HFF-Myc (cell line): Measurements from ENCODE around the gene CSNK2A1.

ENCODE experiments used
- DNase-seq: peaks from one replicate; pipeline ENCODE4 v3.0.0-alpha.2; 2011; ENCODE audit warnings: low read depth; ENCODE audit errors: extremely low read depth
- H3K4me3 ChIP-seq: replicated peaks from 2 replicates; pipeline ENCODE4 v1.5.1; 2011; ENCODE audit warnings: low read depth, mild to moderate bottlenecking, control low read depth, low read length
- TF ChIP-seq, protein P1 (sequence below): IDR thresholded peaks from 2 replicates; pipeline ENCODE4 v1.5.1; 2012; ENCODE audit warnings: mild to moderate bottlenecking, low read depth, low read length, control low read depth; ENCODE audit errors: missing control alignments

The CSNK2A1 gene

DNA sequence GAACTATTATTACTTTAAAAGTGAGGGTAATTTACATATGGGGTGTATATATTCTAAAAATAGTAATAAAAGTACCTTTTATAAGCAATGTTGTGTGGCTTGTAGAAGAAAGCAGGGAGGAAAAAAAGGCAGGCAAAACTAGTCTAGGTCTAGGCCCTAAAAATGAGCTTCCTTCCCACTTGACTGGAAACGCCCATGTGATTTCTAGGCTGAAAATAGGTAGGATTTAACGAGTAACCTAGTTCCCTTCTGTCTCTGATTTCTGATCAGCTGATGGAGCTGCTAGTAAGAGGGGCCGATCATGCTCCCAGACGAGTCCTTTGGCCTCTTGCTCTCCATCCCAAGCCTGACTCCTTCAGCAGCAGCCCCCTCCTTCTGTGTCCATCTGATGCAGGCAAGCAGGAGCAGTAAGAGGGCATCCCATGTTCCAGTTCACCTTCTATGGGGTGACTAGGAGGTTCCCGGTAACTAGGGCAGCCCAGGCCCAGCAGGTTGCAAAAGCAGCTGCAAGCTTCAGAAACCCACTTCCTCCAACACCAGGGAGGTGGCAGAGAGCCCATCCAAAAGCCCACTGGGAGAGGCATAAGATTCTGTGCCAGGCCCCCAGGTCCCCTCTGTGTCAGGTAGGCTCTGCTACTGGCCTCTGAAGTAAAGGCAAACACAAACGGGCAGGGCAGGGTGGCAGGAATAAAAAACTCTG lies 105.7 kb downstream of the CSNK2A1 start:
- no peak overlapping the region for H3K4me3 ChIP-seq
- TF ChIP-seq, protein P1, sequence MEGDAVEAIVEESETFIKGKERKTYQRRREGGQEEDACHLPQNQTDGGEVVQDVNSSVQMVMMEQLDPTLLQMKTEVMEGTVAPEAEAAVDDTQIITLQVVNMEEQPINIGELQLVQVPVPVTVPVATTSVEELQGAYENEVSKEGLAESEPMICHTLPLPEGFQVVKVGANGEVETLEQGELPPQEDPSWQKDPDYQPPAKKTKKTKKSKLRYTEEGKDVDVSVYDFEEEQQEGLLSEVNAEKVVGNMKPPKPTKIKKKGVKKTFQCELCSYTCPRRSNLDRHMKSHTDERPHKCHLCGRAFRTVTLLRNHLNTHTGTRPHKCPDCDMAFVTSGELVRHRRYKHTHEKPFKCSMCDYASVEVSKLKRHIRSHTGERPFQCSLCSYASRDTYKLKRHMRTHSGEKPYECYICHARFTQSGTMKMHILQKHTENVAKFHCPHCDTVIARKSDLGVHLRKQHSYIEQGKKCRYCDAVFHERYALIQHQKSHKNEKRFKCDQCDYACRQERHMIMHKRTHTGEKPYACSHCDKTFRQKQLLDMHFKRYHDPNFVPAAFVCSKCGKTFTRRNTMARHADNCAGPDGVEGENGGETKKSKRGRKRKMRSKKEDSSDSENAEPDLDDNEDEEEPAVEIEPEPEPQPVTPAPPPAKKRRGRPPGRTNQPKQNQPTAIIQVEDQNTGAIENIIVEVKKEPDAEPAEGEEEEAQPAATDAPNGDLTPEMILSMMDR = no peak
- no peak for DNase-seq

DNA sequence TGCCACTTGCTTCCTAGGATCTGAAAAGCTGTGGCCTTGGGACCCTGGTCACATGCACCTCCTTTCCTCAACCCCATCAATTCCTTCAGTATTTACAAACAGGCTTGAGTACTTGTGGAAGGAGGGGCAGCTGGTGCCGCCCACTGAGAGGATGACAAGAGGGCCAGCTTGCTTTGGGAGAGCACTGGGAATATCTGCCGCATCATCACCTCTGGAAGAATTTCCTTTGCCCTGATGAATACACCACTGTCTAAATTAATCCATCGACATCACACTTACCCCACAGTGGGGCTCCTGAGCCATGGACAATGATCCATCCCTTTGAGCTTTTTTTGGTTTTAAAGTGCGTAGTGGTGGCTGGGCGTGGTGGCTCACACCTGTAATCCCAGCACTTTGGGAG lies 107.1 kb downstream of the CSNK2A1 start:
- TF ChIP-seq, protein P1 = no peak
- DNase-seq = no peak
- no peak overlapping the region for H3K4me3 ChIP-seq

DNA sequence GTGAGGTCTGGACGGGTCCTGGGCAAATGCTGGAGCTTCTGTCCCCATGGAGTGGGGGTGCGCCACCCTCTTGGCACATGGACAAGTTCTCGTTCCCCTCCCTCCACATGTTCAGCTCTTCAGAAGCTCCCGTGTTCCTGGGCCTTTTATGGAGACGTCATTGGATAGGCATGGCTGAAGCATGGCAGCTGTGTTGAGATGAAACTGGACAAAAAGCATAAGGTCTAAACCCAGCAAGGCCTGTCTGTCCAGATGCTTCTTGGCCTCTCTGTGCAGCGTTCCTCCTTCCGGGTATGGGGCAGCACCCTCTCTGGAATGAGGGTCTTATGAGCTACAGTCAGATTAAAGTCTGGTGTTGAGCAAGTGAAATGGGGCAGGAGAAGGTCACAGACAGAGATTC lies 108.0 kb downstream of the CSNK2A1 start:
- TF ChIP-seq, protein P1 = no peak
- DNase-seq = no peak
- H3K4me3 ChIP-seq = no peak overlapping the region

DNA sequence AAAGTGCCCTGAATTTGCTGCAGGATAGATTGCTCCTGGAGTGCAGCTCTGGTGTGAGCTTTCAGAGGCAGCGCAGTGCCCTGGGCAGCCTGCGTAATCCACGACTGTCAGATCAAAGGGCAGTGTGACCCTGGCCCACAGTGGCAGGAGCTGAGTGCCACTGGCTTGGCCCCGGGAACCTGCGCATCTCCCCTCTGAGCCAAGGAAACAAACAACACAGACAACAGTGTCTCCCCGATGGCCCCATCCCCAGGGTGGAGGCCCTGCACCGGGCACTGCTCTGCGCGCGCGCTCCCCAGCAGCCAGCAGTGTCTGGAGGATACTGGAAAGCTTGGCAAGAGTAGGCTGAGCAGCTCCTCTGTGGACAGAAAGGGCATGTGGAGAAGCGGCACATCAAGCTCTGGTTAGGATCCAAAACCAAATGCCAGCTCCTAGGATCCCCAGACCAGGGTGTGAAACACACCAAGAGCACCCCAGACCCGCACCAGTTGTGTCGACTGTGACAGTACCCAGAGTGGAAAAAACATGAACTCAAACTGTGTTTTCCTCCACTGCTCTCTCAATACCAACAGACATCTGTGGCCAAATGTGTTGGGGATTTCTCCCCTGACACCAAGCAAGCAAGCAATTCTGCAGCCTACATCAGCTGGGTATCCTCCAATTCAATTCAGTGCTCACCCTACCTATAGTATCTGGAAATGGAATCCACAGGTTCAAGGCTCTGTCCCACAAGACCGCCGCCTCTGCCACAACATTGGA lies 108.8 kb downstream of the CSNK2A1 start:
- DNase-seq = no peak
- TF ChIP-seq, protein P1 = no peak
- no peak overlapping the region for H3K4me3 ChIP-seq

DNA sequence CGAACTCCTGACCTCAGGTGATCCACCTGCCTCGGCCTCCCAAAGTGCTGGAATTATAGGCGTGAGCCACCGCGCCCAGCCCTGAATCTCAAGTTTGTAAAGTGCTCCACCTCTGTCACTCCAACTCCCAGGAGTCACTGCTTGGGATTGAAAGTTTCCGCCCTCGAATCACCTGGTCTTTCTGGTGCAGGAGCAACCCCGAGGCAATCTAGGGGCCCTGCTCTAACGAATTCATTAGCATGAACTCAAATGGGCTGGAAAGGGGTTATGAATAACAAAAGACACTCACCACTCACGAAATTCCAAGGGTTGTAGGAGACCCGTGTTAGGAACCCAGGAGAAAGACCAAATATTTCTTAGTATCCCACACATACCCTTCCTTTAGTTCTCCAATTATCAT lies 109.4 kb downstream of the CSNK2A1 start:
- no peak for DNase-seq
- no peak overlapping the region for H3K4me3 ChIP-seq
- TF ChIP-seq, protein P1 = no peak

DNA sequence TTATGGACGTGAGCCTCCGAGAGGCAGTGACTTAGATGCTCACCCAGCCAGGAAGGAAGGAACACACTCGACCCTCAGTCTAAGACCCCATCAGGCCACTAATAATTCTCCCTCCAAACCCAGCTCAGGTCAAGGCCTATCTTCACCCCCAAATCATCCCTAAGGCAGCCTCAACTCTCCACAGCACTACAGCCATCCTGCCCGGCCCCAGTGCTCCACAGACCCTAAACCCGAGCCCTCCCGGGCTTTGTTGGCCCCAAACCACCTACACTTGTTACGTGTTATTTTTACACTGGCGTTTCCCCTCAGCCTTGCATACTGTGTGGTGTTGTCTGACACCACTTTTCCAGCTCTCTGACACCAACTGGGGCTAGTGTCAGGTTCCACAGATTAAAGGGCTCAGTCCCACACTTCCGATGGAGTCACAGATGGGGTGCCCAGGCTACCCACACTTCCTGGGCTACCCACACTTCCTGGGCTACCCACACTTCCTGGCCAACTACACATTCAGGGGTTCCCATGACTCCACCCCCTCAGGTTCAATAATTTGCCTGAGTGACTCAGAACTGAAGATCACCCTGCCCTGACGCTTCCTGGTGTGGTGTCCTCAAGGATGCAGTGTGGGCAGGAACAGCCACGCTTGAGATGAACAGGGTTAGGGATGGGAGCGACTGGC lies 110.2 kb downstream of the CSNK2A1 start:
- TF ChIP-seq, protein P1 = no peak
- no peak overlapping the region for H3K4me3 ChIP-seq
- DNase-seq = no peak
